GM19468 (cell line): ENCODE measurements around the gene DUSP22.

ENCODE experiments used
- ATAC-seq: cut with Tn5 transposase; IDR thresholded peaks from one replicate; pipeline ENCODE4 v1.9.1; 2021; ENCODE audit warnings: mild to moderate bottlenecking, moderate library complexity, moderate number of reproducible peaks; ENCODE audit not compliant: unreplicated experiment; ENCODE audit errors: extremely low read depth

DUSP22 gene

DNA sequence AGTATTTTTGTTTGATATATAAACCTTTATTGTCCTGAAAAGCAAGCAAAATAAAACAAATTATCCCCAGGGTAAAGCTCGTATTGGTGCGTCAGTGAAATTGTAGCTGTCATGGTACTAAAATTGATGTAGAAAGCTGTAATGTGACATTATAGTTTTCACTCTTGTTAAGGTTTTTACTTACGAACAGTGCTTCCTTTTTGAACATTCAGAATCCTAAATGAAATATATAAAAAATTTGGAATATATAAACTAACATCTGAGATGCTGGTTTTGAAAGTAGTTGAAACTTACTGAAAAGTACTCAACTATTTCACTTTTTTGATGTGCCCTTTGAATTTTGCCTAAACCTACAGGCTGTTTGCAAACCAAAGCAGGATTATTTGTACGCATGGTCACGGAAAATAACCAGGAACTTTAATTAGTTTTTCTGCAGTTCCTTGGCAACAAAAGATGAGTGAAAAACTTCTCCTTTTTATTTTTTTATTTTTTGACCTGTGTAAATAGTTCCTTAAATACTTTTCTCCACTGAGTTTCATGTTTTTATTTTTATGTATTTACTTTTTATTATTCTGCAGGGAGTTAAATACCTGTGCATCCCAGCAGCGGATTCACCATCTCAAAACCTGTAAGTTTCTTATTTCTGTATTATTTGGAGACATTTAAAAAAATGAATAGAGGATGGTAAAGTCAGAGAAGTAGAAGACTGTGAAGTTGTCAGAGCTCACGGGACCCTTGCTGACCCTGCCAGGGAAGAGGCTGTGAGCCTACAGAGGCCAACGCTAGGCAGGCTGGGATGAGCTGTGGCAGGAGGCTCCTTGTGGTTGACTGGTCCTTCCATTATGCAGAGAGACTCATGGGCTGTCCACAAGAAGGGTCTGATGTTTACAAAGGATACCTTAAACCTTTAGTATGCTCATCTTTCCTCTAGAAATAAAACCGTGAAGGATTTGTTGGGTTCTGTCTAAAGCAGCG is 42.5 kb downstream of the DUSP22 start:
- no peak for ATAC-seq

DNA sequence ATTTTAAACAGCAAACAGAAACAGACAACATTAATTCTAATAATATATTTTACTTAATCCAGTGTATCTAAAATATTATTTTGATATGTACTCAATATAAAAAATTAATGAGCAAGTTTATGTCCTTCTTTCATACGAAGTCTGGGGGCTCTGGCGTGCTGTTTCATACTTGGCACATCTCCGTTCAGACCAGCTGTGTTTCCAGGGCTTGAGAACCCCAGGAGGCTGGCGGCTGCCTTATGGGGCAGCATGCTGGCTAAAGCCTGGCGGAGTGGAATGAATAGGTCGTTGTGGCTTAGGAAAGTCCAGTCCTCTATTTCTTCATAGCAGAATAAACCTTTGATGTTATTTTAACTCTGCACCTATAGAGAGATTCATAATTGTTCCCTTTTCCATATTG is 43.3 kb downstream of the DUSP22 start:
- no peak for ATAC-seq

DNA sequence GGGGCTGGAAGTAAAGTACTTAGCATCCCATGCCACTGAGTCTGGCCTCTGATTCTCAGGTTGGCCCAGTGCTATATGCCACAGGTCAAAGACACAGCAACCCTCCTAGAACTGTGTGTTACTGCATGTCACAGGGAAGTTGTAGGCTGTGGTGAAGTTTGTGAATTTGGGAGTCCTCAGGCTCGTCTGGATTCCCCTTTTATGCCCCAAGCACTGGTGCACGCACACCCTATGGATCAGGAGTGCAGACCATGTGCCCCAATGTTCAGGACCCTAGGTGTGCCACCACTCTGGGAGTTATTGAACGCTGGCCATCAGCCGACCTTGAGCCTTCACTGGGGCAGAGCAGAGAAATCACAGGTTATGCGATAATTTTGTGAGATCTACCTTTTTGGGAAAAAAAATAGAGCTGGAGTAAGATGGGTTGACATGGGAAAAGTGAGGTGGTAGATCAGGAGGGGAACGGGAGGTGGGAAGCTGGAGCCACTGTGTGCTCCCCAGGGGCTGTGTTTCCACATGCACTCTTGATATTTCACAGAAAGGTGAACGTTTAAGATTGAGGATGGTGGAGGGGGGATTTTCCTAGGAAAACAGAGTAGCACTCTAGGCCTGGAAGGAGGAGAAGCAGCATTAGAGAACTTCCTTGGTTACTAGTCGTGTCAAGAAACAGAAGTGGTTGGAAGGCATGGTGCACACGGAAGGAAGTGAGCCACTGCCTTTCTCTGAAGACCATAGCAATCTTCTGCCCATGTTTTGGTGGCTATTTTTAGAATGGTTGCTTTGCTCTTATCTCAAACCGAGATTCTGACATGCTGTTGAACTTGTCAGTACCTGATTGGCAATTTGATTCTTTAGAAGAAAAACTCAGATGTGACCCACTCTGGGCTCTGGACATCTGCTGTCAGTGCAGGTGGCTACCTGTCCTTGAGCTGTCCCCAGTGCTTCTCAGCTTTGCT is 44.1 kb downstream of the DUSP22 start:
- ATAC-seq, result no peak

DNA sequence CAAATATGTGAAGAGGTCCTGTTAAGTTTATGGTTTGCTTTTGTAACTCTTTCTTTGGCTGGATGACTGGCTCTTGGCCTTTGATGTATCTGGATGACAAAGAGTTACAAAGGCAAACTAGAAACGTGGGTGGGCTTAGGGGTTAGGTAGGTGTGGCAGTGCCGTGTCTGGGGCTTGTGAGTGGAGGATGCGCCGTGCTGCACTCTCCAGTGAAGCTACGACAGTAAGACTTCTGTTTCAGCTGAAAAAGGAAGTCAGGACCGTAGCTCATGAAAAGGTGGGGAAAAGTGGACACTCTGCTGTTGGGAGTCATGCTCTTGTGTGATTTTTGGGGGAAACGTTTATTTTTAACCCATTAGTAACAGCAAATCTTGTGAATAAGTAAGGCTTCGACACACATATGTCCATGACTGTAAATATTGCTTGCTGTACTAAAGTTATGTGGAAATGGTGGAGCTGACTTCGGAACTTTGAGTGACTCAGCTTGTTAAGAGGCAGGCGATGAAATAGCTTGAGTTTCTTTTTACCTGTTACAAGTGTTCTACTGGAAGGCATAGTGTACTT is 45.6 kb downstream of the DUSP22 start:
- no peak for ATAC-seq

DNA sequence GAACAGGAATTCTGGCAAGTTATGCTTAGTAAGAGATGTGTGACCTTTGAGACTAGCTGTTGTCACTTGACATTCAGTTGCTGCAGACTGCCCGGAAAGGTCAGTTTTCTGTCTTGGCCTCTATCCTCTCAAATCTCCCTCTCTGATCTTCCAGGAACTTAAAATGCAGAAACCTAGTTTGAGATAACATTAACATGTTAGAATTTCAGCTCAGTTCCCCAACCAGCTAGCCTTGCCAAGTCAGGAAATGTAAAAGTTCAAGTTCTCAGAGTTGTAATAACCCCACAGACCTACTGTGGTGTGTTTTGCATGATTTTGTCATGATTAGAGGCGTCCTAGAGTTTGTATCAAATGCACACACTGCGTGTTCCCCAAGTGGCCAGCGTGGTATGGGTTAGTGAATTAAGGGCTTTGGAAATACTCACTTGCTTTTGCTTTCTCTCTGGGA is 46.6 kb downstream of the DUSP22 start:
- ATAC-seq, result no peak

DNA sequence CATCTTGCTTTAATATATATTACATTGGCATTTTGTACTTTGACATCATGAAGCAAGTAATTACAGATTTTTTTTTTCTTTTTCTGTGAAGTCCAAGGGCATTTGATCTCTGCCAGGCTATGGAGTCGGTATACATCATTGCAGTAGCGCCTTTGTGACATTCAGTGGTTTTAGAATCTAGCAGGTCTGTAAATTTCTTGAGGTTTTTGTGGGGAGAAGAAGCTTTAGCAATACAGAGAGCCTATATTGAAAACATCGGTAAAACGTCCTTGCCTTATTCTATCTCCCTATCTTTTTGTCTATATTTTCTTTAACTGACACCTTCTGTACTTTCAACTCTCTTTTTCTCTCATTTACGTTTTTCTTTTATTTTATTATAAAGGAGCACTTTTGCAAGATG is 47.2 kb downstream of the DUSP22 start:
- no peak for ATAC-seq

DNA sequence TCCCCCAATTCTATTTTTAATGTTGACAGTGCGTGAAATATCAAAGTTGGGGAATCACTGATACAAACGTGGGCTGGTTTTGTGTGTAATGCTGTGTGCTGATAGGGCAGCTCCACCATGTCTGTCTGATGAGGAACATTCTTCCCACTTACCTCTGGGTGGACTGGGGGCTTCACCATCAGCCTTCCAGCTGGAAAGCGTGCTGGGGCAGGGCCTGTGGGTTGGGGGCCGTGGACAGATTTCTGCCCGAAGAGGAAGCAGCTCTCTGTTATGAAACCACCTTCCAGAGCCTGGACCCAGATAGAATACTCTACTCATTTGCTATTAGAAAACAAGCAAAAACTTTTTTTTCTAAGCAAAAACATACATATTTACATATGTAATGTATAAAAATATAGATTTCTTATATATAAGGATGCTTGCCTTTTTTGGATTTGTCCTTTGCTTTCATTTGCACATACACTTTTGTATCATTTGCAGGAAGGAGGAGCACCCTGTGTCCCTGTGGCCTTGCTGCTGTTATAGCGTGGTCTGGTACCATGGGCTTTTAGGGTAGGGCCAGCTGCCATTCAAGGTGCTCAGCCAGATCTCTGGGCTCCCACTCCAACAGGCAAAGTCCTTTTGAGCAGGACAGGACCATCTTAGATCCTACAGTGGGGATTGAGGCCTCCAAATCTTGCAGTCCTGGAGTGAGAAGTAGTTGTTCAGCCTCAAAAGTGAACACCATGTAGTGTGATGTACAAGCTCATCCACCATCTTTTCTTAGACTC is 48.1 kb downstream of the DUSP22 start:
- no peak for ATAC-seq

DNA sequence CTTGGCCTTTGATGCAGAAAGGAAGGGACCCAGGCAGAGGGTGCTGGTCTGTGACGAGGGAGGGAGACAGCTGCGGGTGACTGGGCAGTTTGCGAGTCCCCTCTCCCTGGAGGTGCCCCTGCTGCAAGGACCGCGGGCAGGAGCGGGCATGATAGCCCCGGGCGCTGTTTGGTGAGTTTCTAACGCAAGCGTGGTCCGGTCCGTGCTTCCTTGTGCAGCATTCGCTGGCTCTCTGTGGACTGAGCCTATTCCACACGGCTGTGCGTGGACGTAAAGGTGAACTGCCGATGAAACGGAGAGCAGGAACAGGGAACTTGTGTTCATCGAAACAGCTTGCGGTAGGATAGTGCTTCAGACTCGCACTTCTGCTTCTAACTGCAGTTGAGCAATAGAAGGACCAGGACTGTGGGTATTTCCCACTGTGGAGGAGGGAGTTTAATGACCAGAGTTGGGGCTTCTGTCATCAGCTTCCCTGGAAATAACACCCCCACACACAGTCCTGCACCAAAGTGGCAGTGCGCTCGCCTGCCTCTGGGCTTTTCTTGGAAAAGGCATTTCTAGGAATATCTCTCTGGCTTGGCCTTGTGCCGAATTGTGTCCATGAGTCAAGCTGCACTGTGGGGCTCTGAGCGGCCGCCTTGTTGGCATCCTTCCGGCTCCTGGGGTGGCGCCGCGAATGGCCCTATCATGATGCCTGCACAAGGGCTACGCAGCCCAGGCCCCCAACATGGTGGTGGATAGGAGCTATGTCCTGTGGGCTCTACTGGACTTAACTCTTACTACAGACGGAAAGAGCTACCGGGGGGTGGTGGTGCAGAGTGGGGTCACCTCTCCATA is 48.9 kb downstream of the DUSP22 start:
- no peak for ATAC-seq

DNA sequence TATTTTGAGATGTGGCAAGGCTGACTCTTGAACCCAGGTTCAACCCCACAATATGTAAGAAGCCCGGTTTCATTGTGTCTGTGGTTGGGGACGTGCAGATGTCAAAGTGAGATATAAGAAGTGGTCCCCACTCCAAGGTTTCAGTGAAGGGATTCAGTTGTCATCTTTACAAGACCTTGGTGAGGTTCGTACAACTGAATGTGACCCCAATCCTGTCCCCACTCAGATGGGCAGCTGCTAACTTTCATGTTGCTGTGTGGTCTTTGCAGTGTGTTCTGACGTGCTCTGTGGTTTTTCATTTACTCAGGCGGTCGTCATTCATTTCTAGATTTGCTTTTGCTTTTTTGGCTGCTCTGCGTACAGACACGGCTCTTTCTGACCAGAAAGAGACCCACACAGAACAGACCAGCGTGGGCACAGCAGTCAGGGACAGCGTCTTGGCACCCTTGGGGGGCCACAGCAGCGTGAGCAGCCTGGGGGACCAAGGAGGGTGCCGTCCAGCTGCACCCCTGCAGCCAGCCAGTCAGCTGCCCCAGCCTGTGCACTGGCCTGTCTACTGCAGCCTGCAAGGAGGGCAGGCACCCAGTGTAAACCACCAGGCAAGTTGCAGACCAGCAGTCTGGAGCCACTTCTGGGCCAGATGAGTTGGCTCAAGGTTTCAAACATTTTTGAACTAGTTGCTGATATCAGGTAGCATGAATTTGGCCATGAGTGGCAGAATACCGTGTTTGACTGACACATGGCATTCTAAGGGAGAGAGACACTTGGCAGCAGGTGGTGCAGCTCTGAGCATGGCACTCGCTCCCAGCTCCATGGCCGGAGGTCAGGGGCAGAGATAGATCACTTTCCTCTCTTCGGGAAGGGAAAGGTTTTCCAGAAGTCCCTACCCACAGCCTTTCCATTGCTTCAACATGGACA is 49.9 kb downstream of the DUSP22 start:
- ATAC-seq, result peak; percentile 41

DNA sequence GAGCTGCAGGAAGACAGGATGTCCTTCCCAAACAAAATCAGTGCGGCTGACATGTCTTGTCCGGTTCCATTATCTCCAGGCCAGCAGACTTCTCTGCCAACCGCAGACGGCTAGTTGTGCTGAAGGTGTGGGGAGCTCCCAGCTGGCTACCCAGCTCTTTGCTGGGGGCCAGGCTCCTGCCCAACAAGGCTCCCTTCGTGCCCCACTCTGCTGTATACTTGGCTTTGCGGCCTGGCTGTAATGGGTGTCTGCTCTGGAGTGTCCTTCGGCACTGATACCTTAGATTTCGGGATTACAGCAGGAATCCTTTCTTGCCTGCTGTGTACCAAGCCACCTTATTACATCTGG is 50.5 kb downstream of the DUSP22 start:
- ATAC-seq, result no peak

DNA sequence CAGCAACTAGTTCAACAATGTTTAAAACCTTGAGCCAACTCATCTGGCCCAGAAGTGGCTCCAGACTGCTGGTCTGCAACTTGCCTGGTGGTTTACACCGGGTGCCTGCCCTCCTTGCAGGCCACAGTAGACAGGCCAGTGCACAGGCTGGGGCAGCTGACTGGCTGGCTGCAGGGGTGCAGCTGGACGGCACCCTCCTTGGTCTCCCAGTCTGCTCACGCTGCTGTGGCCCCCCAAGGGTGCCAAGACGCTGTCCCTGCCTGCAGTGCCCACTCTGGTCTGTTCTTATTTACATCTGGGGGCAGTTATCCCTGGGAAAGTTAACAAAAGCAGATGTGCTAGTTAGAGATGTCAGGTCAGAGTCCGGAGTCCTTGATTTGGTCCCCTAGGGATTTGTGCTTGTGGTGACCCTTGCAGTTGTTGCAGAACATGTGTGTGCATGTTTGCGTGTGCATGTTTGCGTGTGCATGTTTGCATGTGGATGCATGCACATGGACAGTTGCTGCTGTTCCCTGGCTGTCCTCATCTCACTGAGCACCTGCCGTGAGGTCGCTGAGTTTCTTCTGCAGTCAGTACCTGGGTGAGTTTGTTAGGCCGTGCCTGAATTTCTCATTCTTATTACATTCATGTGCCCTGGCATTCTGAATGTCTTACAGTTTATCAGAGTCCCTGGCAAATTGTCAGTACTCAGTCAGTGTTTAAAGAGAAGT is 51.1 kb downstream of the DUSP22 start:
- ATAC-seq, result no peak

DNA sequence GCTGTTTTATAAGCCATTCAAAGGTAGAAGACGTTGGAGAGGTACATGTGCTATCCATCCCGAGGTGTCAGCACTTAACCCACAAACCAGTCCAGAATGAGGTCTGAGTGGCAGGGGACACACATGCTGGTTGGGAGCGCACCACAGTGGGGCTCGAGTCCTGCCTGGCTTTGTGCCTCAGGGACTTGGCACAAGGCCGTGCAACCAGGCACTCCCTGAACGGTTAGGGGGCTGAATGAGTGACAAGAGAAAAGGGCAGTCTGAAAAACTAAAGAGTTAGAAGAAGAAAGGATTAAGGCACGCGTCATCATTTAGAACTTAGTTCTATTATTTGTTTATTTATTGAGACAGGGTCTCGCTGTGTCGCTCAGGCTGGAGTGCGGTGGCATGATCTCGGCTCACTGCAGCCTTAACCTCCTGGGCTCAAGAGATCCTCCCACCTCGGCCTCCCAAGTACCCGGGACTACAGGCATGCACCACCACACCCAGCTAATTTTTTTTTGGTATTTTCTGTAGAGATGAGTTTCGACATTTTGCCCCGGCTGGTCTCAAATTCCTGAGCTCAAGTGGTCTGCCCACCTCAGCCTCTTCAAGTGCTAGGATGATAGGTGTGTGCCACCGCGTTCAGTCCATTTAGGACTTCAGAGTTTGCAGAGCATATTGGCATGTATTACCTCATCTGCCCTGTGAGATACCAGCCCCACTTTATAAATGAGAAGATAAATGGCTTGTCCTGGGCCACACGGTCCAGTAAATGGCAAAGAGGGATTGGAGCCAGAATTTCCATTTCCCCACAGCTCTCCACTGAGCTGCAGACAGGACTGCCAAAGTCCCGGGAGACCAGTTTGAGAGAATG is 51.9 kb downstream of the DUSP22 start:
- no peak for ATAC-seq

DNA sequence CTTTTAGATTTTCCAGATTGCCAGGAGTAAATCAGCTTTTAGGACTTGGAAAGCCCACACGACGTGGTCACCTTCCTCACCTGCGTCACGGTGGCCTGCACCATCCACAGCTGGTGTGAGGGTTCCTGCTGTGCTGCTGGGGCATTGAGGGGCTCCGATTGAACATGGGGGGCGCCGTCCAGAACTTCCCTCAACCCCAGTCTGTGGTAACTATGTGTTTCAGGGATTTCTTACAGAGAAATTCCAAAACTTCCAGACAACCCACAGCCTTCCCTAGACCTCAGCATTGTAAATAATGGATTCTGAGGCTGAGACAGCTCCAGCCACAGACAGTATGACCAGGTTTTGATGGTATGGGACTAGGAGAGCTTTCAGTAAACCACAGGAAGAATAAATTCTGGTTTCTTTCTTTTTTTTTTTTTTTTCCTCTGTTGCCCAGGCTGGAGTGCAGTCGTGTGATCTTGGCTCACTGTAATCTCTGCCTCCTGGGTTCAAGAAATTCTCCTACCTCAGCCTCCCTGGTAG is 52.6 kb downstream of the DUSP22 start:
- ATAC-seq, result no peak

DNA sequence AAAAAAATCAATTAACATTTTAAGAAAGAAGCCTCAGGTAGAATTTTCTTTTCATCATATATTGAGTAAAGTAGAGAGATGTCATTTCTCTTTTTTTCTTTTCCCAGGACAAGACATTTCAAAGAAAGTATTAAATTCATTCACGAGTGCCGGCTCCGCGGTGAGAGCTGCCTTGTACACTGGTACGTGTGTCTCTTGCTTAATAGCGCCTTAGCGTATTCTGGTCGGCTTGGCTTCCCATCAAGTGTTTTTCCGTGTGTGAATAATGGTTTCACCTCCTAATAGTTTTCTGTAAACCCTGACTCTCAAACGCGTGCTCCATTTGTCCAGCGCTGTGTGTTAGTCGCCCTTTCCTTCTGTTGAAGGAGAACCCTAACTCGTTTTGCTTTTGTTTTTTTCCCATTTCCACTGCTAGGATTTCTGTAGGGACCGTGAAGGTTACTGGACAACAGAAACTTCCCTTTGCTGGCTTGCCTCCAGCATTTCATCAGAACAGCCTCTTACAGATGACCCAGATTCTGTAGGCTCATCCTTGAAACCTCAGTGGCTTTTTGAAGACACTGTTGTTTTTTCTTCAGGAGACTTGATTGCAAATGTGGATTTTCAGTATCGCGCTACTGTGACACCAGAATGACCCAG is 53.6 kb downstream of the DUSP22 start:
- ATAC-seq, result no peak

DNA sequence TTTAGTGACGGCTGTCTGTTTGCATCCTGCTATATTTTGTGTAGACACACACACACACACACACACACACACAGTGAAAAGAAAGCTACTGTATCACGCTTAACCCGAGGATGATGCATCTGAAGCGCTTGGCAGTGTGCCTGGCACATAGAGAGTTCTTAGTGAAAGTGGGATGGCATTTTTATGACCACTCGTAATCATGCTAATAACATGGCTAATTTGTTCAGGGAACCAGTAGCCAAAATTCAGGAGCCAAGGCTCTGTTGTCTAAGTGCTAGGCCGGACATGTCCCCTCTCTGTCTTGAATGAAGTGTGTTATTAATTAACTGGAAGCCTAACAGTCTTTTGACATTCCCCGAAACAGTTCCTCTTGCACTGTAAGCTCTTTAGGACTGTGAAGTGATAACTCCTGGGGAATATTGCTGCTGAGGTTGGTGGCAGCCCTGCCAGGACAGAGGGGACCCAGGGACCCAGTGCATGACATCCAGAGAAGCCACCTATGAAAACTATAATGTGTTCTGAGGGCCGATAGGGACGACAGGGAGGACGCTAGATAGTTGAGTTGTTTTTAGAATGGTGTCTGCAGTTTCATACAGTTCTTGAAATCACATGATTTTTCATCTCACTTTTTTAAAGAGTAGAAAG is 54.2 kb downstream of the DUSP22 start:
- no peak for ATAC-seq
